Muscle layer of duodenum (tissue), 2 donors: ENCODE data around the gene CDT1.

Experiments
- H3K27ac ChIP-seq: one replicate; pipeline ENCODE4 v1.7.0; 2013; ENCODE audit warnings: mild to moderate bottlenecking, low read length
- H3K27me3 ChIP-seq: one replicate; pipeline ENCODE4 v1.7.0; 2013; ENCODE audit warnings: low read depth, mild to moderate bottlenecking, control low read depth, low read length
- H3K36me3 ChIP-seq, 2 donors: one replicate each; pipeline ENCODE4 v1.7.0; 2013; ENCODE audit warnings: low read length in 2 of 2, control low read depth in 1 of 2, mild to moderate bottlenecking in 1 of 2; ENCODE audit not compliant: insufficient read depth in 2 of 2, control insufficient read depth in 1 of 2
- H3K4me1 ChIP-seq, 2 donors: one replicate each; pipeline ENCODE4 v1.7.0; 2013; ENCODE audit warnings: low read length in 2 of 2, mild to moderate bottlenecking in 2 of 2, control low read depth in 1 of 2, moderate library complexity in 1 of 2; ENCODE audit not compliant: insufficient read depth in 2 of 2, control insufficient read depth in 1 of 2
- H3K4me3 ChIP-seq, 2 donors: one replicate each; pipeline ENCODE4 v1.7.0; 2013; ENCODE audit warnings: low read length in 2 of 2, low read depth in 1 of 2, mild to moderate bottlenecking in 1 of 2
- H3K9me3 ChIP-seq, 2 donors: one replicate each; pipeline ENCODE4 v1.7.0; 2013; ENCODE audit warnings: low read length in 2 of 2, control low read depth in 1 of 2, mild to moderate bottlenecking in 1 of 2; ENCODE audit not compliant: control insufficient read depth in 1 of 2
- donor health status: healthy.

CDT1 gene

DNA sequence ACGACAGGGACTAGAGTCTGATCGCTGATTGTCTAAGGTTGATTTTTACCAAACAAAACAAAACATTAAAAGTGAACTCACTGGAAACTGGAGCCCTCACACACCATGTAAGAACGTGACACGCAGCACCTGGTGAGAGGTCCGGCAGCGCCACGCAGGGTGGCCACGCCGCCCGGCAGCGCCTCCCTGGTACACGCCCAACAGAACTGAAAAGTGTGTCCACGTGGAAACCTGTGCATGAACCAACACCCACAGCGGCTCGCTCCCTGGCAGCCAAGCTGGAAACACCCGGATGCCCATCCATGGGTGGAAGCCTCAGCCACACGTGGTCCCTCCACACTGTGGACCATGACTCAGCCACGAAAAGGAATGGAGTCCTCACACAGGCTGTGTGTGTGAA, 44.1 kb downstream of the CDT1 start:
- Histone ChIP-seq H3K36me3 (peaks cover 0 to 3% of the 10 kb centered on the region in 2 donors), H3K4me3 (no peak overlapping the region), H3K27me3 (no peaks in the 10 kb centered on the region), H3K27ac (no peak overlapping the region), H3K4me1 (no peaks in the 10 kb centered on the region), H3K9me3 (no peaks in the 10 kb centered on the region)

DNA sequence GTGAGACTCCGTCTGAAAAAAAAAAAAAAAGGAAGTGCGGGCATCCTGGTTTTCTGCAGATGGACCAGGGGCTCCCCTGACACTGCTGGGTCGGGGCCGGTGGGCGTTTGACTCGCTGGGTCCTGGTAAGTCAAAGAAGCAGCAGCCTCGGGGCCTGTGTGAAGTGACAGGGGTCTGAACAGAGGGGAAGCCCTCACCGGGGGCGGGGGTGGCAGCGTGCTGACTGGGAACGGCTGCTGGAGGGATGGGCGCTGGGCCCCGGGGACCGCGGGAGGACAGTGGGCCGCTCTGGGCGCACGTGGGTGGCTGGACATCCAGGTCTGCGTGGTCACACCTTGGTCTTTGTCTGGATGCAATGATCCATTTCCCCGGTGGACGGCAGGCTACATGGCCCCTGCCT, 45.0 kb downstream of the CDT1 start:
- Histone ChIP-seq H3K27ac (no peak overlapping the region), H3K27me3 (no peaks in the 10 kb centered on the region), H3K9me3 (no peaks in the 10 kb centered on the region), H3K36me3 (no peaks in the 10 kb centered on the region), H3K4me1 (no peaks in the 10 kb centered on the region), H3K4me3 (no peak overlapping the region)

- Histone ChIP-seq H3K4me1 (peaks cover 0 to 12% of the 10 kb centered on the region in 2 donors), H3K27ac (no peak overlapping the region), H3K9me3 (no peaks in the 10 kb centered on the region), H3K27me3 (no peaks in the 10 kb centered on the region), H3K36me3 (no peaks in the 10 kb centered on the region), H3K4me3 (no peak overlapping the region)
These were observed 47.1 kb downstream of the CDT1 start for GRCh38 chr16:88850531-88851199.

DNA sequence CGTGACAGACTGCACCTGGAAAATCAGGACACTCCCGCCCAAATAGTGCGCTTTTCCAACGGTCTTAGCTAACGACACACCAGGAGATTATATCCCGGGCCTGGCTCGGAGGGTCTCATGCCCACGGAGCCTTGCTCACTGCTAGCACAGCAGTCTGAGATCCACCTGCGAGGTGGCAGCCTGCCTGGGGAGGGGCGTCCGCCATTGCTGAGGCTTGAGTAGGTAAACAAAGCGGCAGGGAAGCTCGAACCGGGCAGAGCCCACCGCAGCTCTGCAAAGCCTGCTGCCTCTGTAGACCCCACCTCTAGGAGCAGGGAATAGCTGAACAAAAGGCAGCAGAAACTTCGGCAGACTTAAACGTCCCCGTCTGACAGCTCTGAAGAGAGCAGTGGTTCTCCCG, 48.0 kb downstream of the CDT1 start:
- Histone ChIP-seq H3K27me3 (no peaks in the 10 kb centered on the region), H3K36me3 (no peaks in the 10 kb centered on the region), H3K9me3 (no peaks in the 10 kb centered on the region), H3K27ac (no peak overlapping the region), H3K4me3 (no peak overlapping the region), H3K4me1 (peaks cover 3 to 18% of the 10 kb centered on the region in 2 donors)

DNA sequence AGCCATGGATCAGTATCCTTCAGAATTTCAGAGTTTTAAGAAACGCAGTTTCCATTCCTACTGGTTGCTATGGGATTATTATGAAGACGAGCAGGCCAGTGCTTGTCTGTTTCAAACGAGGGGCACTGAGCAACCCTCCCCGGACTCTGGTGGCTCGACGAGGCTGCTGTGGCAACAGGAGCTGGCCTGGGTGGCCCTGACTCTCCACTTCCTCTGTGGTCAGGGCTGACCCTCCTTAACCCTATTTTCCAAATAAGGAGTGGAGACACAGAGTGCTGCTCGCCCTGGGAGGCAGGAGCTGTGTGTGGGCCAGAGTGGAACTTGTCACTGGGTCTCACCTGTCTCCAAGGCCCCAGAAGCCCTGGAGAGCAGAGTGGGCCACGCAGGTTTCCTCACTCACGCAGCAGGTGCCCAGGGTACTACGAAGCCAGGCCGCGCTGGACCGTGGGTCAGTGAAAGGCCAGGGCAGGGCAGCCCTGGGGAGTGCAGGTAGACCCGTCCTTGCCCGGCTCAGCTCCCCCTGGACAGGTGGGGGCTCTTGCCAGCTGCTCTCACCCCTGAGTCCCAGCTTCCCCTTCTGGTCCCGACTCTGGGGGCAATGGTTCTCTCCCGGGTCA, 49.8 kb downstream of the CDT1 start:
- Histone ChIP-seq H3K4me3 (no peak overlapping the region), H3K27me3 (no peaks in the 10 kb centered on the region), H3K27ac (no peak overlapping the region), H3K9me3 (no peaks in the 10 kb centered on the region), H3K4me1 (peaks cover 3 to 29% of the 10 kb centered on the region in 2 donors), H3K36me3 (no peaks in the 10 kb centered on the region)

- Histone ChIP-seq H3K27ac (no peak overlapping the region), H3K27me3 (no peaks in the 10 kb centered on the region), H3K36me3 (peaks cover 2 to 9% of the 10 kb centered on the region in 2 donors), H3K4me1 (peaks cover 3 to 30% of the 10 kb centered on the region in 2 donors), H3K9me3 (no peaks in the 10 kb centered on the region), H3K4me3 (no peak overlapping the region)
These were observed 50.9 kb downstream of the CDT1 start for GRCh38 chr16:88854306-88855111.

- Histone ChIP-seq H3K4me3 (no peak overlapping the region), H3K27ac (no peak overlapping the region)
These were observed 51.6 kb downstream of the CDT1 start for GRCh38 chr16:88855176-88855575.

GRCh38 chr16:88855736-88856121, 52.1 kb downstream of the CDT1 start:
- peak overlapping the region in 1 of 2 donors; percentile 63 for H3K4me3 ChIP-seq
- no peak overlapping the region for H3K27ac ChIP-seq
- no peaks in the 10 kb centered on the region for H3K9me3 ChIP-seq
- peaks cover 3 to 30% of the 10 kb centered on the region in 2 donors for H3K4me1 ChIP-seq
- H3K27me3 ChIP-seq = no peaks in the 10 kb centered on the region
- peaks cover 13 to 22% of the 10 kb centered on the region in 2 donors for H3K36me3 ChIP-seq

More at GRCh38 chr16:88855176-88855575, 51.6 kb downstream of the CDT1 start:
- H3K9me3 ChIP-seq = no peaks in the 10 kb centered on the region
- no peaks in the 10 kb centered on the region for H3K27me3 ChIP-seq
- H3K4me1 ChIP-seq = peaks cover 3 to 30% of the 10 kb centered on the region in 2 donors
- H3K36me3 ChIP-seq = peaks cover 8 to 16% of the 10 kb centered on the region in 2 donors

DNA sequence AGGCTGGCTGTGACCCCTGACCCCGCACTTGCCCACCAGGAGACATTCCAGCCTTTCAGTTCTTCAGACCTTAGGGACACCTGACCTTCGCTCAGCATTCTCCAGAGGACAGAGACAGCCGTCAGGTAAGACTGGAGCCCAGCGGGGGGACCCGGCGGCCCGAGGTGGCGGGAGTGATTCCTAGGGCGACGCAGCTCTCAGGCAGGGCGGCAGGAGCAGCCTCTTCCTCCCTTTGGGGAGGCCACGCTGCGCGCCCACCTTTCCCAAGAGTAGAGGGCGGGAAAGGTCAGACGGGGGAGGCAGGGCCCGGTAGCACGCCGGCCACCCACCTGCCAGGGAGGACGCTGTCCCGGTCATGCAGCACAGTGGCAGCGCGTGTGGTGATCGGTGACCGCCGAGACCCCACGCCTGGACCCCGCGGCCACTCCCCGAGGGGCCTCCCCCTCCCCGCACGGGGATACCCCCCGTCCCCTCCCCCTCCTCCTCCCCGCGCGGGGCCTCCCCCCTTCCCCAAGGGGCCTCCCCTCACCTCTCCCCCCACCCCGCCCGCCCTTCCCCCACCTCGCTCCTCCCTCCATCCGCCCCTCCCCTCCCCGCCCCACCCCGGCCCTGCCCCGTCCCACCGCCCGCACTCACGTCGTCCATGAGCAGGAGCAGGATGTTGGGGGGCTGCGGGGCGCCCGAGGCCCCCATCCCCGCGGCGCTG, 52.7 kb downstream of the CDT1 start:
- Histone ChIP-seq H3K9me3 (no peaks in the 10 kb centered on the region), H3K27me3 (no peaks in the 10 kb centered on the region), H3K4me3 (peak overlapping the region in 1 of 2 donors; percentile 99), H3K36me3 (peaks cover 16 to 27% of the 10 kb centered on the region in 2 donors), H3K4me1 (peaks cover 3 to 30% of the 10 kb centered on the region in 2 donors), H3K27ac (no peak overlapping the region)

GRCh38 chr16:88856828-88857727, 53.5 kb downstream of the CDT1 start, which contains the start of the genes GALNS and TRAPPC2L:
Gene GALNS, minus strand, starts transcription at chr16:88856947. Its CDS starts 70 bp downstream, at chr16:88856877.
Gene TRAPPC2L, plus strand, starts transcription at chr16:88857127. Its CDS starts 24 bp downstream, at chr16:88857151.
- peak within 1 kb of the TSS; percentile 16 for H3K27ac ChIP-seq
- peaks cover 3 to 30% of the 10 kb centered on the region in 2 donors for H3K4me1 ChIP-seq
- peaks cover 17 to 35% of the 10 kb centered on the region in 2 donors for H3K36me3 ChIP-seq
- H3K4me3 ChIP-seq = peak within 1 kb of the TSS; percentile 95 to 99
- H3K27me3 ChIP-seq = no peaks in the 10 kb centered on the region
- no peaks in the 10 kb centered on the region for H3K9me3 ChIP-seq
